ENCODE results near the gene SENP5.
"Not testable (repeated sequence)": the region's sequence is repeated elsewhere in the genome, so short reads cannot be mapped to it uniquely, and the experiment has no call there.

Gene SENP5

GRCh38 chr3:196867155-196867506 is 589 bp upstream of the SENP5 start:
- Mint-ChIP-seq H3K4me3 (peak overlapping the region; percentile 84), H3K36me3 (ENCODE audit: low read depth) (peaks cover 17% of the 10 kb centered on the region), H3K27ac (peak overlapping the region; percentile 96)

GRCh38 chr3:196868297-196868661 is 559 bp downstream of the SENP5 start:
- Mint-ChIP-seq H3K9me3 (peaks cover 32% of the 10 kb centered on the region), H3K27ac (peak overlapping the region; percentile 100), H3K27me3 (ENCODE audit: low read depth, poor library complexity) (no peaks in the 10 kb centered on the region), H3K4me3 (peak overlapping the region; percentile 99), H3K36me3 (ENCODE audit: low read depth) (peaks cover 18% of the 10 kb centered on the region), H3K4me1 (peaks cover 20% of the 10 kb centered on the region)
- no peak for TF ChIP-seq CTCF (IDR thresholded peaks at IDR 0.05)
- peak; percentile 56 for DNase-seq

More at GRCh38 chr3:196867155-196867506, 589 bp upstream of the SENP5 start:
- Mint-ChIP-seq H3K4me1 (peaks cover 20% of the 10 kb centered on the region), H3K27me3 (ENCODE audit: low read depth, poor library complexity) (peaks cover 4% of the 10 kb centered on the region), H3K9me3 (peaks cover 38% of the 10 kb centered on the region)
- DNase-seq, result no peak
- no peak for TF ChIP-seq CTCF (IDR thresholded peaks at IDR 0.05)

GRCh38 chr3:196872316-196872715 is 4.6 kb downstream of the SENP5 start:
- TF ChIP-seq CTCF (IDR thresholded peaks at IDR 0.05), result no peak

GRCh38 chr3:196874511-196875094 is 6.9 kb downstream of the SENP5 start:
- H3K36me3 Mint-ChIP-seq (ENCODE audit: low read depth), result peaks cover 13% of the 10 kb centered on the region
- H3K9me3 Mint-ChIP-seq; H3K27me3 Mint-ChIP-seq (ENCODE audit: low read depth, poor library complexity); H3K4me3 Mint-ChIP-seq; DNase-seq; H3K4me1 Mint-ChIP-seq: not testable (repeated sequence)
- H3K27ac Mint-ChIP-seq, result peak overlapping the region; percentile 11

More at GRCh38 chr3:196872316-196872715, 4.6 kb downstream of the SENP5 start:
- DNase-seq, result no peak
- peaks cover 13% of the 10 kb centered on the region for H3K36me3 Mint-ChIP-seq (ENCODE audit: low read depth)
- H3K9me3 Mint-ChIP-seq, result peaks cover under 1% of the 10 kb centered on the region
- no peaks in the 10 kb centered on the region for H3K27me3 Mint-ChIP-seq (ENCODE audit: low read depth, poor library complexity)
- H3K4me3 Mint-ChIP-seq, result no peak overlapping the region
- no peak overlapping the region for H3K27ac Mint-ChIP-seq
- H3K4me1 Mint-ChIP-seq, result peaks cover 17% of the 10 kb centered on the region

GRCh38 chr3:196875258-196875657 is 7.5 kb downstream of the SENP5 start:
- H3K27me3 Mint-ChIP-seq (ENCODE audit: low read depth, poor library complexity), result no peaks in the 10 kb centered on the region
- H3K36me3 Mint-ChIP-seq (ENCODE audit: low read depth), result peaks cover 13% of the 10 kb centered on the region
- DNase-seq, result no peak
- TF ChIP-seq CTCF (IDR thresholded peaks at IDR 0.05), result no peak
- H3K9me3 Mint-ChIP-seq, result no peaks in the 10 kb centered on the region
- H3K4me3 Mint-ChIP-seq, result no peak overlapping the region
- H3K27ac Mint-ChIP-seq, result peak overlapping the region; percentile 10
- peaks cover under 1% of the 10 kb centered on the region for H3K4me1 Mint-ChIP-seq

- Mint-ChIP-seq H3K4me3 (no peak overlapping the region), H3K9me3 (no peaks in the 10 kb centered on the region), H3K27me3 (ENCODE audit: low read depth, poor library complexity) (no peaks in the 10 kb centered on the region), H3K4me1 (no peaks in the 10 kb centered on the region), H3K27ac (no peak overlapping the region), H3K36me3 (ENCODE audit: low read depth) (peaks cover 15% of the 10 kb centered on the region)
- DNase-seq, result no peak
- no peak for TF ChIP-seq CTCF (IDR thresholded peaks at IDR 0.05)
Measured at GRCh38 chr3:196883361-196883760, 15.6 kb downstream of the SENP5 start.
